Lung (tissue), 12 donors: ENCODE data around the gene SERPINB12. TPM values are rescaled to one million over a fixed set of nuclear protein-coding genes. Genes with fewer than 3 reads are reported as not detected.
A peak's percentile ranks its signal among the peaks of the same experiment; 100 is the strongest.

Experiments
- ATAC-seq: fragments of 200-7000 bp; cut with Tn5 transposase; one replicate; pipeline ENCODE4 v1.9.1; 2020; ENCODE audit warnings: moderate number of reproducible peaks; ENCODE audit not compliant: insufficient read depth, low FRiP score
- DNase-seq, 3 donors: peaks; one replicate each; pipeline ENCODE4 v3.0.0-alpha.2; 2013 to 2017
- H3K27ac ChIP-seq, 2 donors: one replicate each; pipeline ENCODE4 v1.5.1; 2013; ENCODE audit warnings: mild to moderate bottlenecking in 2 of 2, moderate library complexity in 2 of 2, control low read depth in 1 of 2, inconsistent platforms in 1 of 2, low read depth in 1 of 2, low read length in 1 of 2
- H3K27me3 ChIP-seq, 3 donors: one replicate each; pipeline ENCODE4 v1.5.1; 2013; ENCODE audit warnings: low read length in 2 of 3; ENCODE audit not compliant: control insufficient read depth in 3 of 3, insufficient read depth in 3 of 3
- H3K36me3 ChIP-seq, 4 donors: one replicate each; pipeline ENCODE4 v1.5.1; 2013; ENCODE audit warnings: low read length in 4 of 4, mild to moderate bottlenecking in 1 of 4, moderate library complexity in 1 of 4; ENCODE audit not compliant: control insufficient read depth in 4 of 4, insufficient read depth in 4 of 4
- H3K4me1 ChIP-seq, 5 donors: one replicate each; pipeline ENCODE4 v1.5.1; 2013; ENCODE audit warnings: low read length in 5 of 5, mild to moderate bottlenecking in 2 of 5, moderate library complexity in 1 of 5; ENCODE audit not compliant: control insufficient read depth in 5 of 5, insufficient read depth in 5 of 5
- H3K4me3 ChIP-seq: one replicate; pipeline ENCODE4 v1.5.1; 2013; ENCODE audit warnings: mild to moderate bottlenecking, control low read depth, moderate library complexity
- H3K9ac ChIP-seq, 2 donors: one replicate each; pipeline ENCODE4 v1.5.1; 2013; ENCODE audit warnings: low read length in 2 of 2, control low read depth in 1 of 2; ENCODE audit not compliant: insufficient read depth in 1 of 2
- H3K9me3 ChIP-seq, 4 donors: one replicate each; pipeline ENCODE4 v1.5.1; 2013; ENCODE audit warnings: low read length in 3 of 4, mild to moderate bottlenecking in 1 of 4, moderate library complexity in 1 of 4; ENCODE audit not compliant: control insufficient read depth in 4 of 4, insufficient read depth in 3 of 4
- CTCF ChIP-seq: IDR thresholded peaks from 2 replicates; pipeline ENCODE4 v1.5.1; 2012; ENCODE audit warnings: mild to moderate bottlenecking; ENCODE audit errors: control extremely low read depth, extremely low read depth
- WGBS, 2 donors: extraction: QIAGEN DNeasy Blood & Tissue Kit; methylation state at CpG; one replicate each; pipeline ENCODE4 v1.1.7; 2013; 5-methylcytosine and 5-hydroxymethylcytosine counted together
- polyA plus RNA-seq, 2 donors: library from polyadenylated mRNA; stranded (reverse); fragments of 200-250 nt; gene quantifications; one replicate each; pipeline ENCODE4 v1.2.1, GENCODE V29; 2013
- total RNA-seq, 2 donors: library from RNA; depleted of rRNA in 1 of 2; stranded (reverse); fragments of >200 nt in 1 of 2; gene quantifications; one replicate each; pipeline ENCODE4 v1.2.1, GENCODE V29; 2014 to 2021
- donor health status: control.
- donor health status: control.
- donor health status: Bipolar disorder and iron deficiency.
- donor health status: healthy.
- donor health status: DM: yes; HTN: yes; CAD: no.

SERPINB12 gene
- total and polyA plus RNA-seq, 4 donors = not detected

- DNase-seq = no peak
- no peak overlapping the region for H3K27ac ChIP-seq
- H3K4me1 ChIP-seq = peaks cover 0 to 7% (median 0%) of the 10 kb centered on the region in 5 donors
- 43 to 78% methylated on average over 1 of the region's 1 CpG for WGBS, 2 donors
- TF ChIP-seq CTCF = no peak
- peaks cover 0 to 3% (median 0%) of the 10 kb centered on the region in 3 donors for H3K27me3 ChIP-seq
- no peak overlapping the region for H3K4me3 ChIP-seq
- H3K9ac ChIP-seq = no peak overlapping the region
- no peaks in the 10 kb centered on the region for H3K36me3 ChIP-seq
- no peak for ATAC-seq
- H3K9me3 ChIP-seq = no peaks in the 10 kb centered on the region
Observed at GRCh38 chr18:63550068-63550467, 7.9 kb downstream of the SERPINB12 start.

- no peak overlapping the region for H3K4me3 ChIP-seq
- no peaks in the 10 kb centered on the region for H3K9me3 ChIP-seq
- no peaks in the 10 kb centered on the region for H3K36me3 ChIP-seq
- DNase-seq = no peak
- H3K27ac ChIP-seq = no peak overlapping the region
- peaks cover 0 to 3% (median 0%) of the 10 kb centered on the region in 3 donors for H3K27me3 ChIP-seq
- peaks cover 0 to 7% (median 0%) of the 10 kb centered on the region in 5 donors for H3K4me1 ChIP-seq
- TF ChIP-seq CTCF = no peak
- WGBS, 2 donors = 89 to 94% methylated on average over 3 of the region's 3 CpGs
- ATAC-seq = no peak
- no peak overlapping the region for H3K9ac ChIP-seq
Observed at GRCh38 chr18:63551769-63552168, 9.6 kb downstream of the SERPINB12 start.

GRCh38 chr18:63552581-63552980 is 10.4 kb downstream of the SERPINB12 start:
- Histone ChIP-seq H3K27me3 (peaks cover 0 to 3% (median 0%) of the 10 kb centered on the region in 3 donors), H3K9me3 (no peaks in the 10 kb centered on the region), H3K9ac (no peak overlapping the region), H3K36me3 (no peaks in the 10 kb centered on the region), H3K4me3 (no peak overlapping the region), H3K4me1 (peaks cover 0 to 7% (median 0%) of the 10 kb centered on the region in 5 donors), H3K27ac (no peak overlapping the region)
- no peak for TF ChIP-seq CTCF
- 91 to 100% methylated on average over 2 of the region's 2 CpGs for WGBS, 2 donors
- DNase-seq (no peak), ATAC-seq (no peak)

- DNase-seq = peak in 2 of 3 donors; percentile 11 to 47
- peak; percentile 75 for ATAC-seq
Observed at GRCh38 chr18:63553081-63553480, 10.9 kb downstream of the SERPINB12 start.

More at GRCh38 chr18:63553081-63553480, 10.9 kb downstream of the SERPINB12 start:
- WGBS, 2 donors = 0 to 4% methylated on average over 1 of the region's 1 CpG
- TF ChIP-seq CTCF = no peak
- Histone ChIP-seq H3K27ac (no peak overlapping the region), H3K4me1 (peaks cover 0 to 7% (median 0%) of the 10 kb centered on the region in 5 donors), H3K9me3 (no peaks in the 10 kb centered on the region), H3K36me3 (no peaks in the 10 kb centered on the region), H3K27me3 (no peaks in the 10 kb centered on the region), H3K9ac (no peak overlapping the region), H3K4me3 (no peak overlapping the region)
